SK-N-MC (cell line): Measurements from ENCODE around the gene ERI3.

Experiments
- EZH2 ChIP-seq: fragments of 200-600 bp; sonication (generic); IDR thresholded peaks from one replicate; pipeline ENCODE4 v1.6.1; 2017; ENCODE audit warnings: antibody characterized with exemption
- FOXP2 ChIP-seq: optimal IDR thresholded peaks from 2 replicates; pipeline ENCODE3; 2011; ENCODE audit warnings: mild to moderate bottlenecking, moderate library complexity; ENCODE audit not compliant: insufficient read depth; ENCODE audit errors: extremely low read length, control extremely low read depth
- POLR2AphosphoS5 ChIP-seq: IDR thresholded peaks from 2 replicates; pipeline ENCODE4 v1.6.1; 2012; ENCODE audit warnings: mild to moderate bottlenecking, low read depth, low read length, borderline replicate concordance

DNA sequence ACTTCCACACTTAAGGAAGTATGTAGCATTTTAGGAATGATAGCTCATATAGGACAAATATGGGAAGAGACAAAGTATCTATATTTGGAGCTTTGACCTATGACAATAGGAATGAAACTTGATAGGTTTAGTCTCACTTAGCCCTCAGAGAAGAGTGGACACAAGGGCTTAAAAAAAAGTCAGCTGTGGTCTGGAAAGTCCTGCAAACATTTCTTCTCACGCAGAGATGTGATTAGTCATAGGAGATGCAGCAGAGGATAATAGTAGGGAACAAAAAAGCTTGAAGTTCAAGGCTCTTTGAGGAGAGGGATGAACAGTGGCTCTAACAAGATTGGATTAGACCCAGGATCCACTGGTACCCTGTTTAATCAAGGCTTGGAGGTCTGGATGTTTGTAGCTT, 35.2 kb upstream of the ERI3 start:
- TF ChIP-seq EZH2 (no peak), POLR2AphosphoS5 (no peak), FOXP2 (no peak)
